Measurements from ENCODE around the gene LMNTD2.

Gene LMNTD2

DNA sequence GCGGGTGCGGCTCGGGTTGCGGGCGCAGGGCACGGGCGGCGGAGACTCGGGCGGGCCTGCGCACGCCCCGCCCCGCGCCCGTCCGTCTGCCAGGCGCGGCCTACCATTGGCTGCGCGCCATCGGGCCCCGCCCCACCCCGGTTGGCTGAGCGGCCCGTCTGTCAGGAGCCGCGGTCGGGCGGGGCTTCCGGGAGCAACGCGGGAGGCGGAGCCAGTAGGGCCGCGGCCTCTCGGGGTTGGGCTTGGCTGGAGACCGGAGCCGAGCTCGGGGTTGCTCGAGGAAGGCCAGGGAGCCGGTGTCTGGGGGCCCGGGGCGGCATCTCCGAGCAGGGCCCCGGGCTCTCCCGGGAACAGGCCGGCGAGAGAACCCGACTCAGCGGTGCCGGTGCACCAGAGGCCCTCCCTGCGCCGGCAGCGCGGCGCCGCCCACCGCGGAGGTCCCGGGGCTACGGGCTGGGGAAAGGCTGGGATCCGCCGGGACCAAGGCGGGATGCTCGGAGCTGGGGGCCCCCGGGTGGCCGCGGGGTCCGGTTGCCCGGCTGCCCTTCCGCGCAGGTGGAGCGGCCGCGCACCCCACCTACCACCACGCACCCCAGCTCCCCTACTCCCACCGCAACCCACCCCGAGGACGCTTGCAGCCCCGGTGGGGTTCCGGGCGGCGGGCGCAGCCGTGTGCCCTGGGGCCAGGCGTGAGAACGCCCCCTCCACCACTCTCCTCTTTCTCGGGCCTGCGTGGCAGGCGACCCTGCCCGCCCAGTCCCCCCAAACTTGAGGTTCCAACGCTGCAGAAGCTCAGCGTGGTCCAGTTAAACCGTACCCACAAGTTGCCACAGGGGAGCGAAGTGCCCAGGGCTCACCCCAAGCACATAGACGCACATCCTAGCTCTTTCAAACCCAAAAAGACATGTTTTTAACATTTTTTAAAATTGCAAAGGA is 24.8 kb downstream of the LMNTD2 start, which contains the start of gene HRAS:
HRAS (minus strand) TSS at position 58 of the 936 bp plus-strand sequence.
- H3K4me3 ChIP-seq (ENCODE audit: low read depth, low read length), result peak within 1 kb of the TSS; percentile 67

DNA sequence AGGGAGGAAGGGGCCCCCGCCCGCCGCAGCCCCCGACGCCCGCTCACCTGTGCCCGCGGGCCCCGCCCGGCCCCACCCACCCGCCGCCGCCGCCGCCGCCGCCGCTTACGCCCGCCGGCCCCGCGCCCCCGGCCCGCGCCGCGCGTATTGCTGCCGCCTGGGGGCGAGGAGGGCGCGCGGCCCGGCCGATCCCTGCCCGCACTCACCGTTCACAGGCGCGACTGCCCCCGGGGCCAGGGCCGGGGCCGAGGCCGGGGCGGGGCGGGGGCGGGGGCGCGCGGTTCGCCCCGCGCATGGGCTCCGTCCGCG is 25.4 kb downstream of the LMNTD2 start:
- peak overlapping the region; percentile 67 for H3K4me3 ChIP-seq (ENCODE audit: low read depth, low read length)

DNA sequence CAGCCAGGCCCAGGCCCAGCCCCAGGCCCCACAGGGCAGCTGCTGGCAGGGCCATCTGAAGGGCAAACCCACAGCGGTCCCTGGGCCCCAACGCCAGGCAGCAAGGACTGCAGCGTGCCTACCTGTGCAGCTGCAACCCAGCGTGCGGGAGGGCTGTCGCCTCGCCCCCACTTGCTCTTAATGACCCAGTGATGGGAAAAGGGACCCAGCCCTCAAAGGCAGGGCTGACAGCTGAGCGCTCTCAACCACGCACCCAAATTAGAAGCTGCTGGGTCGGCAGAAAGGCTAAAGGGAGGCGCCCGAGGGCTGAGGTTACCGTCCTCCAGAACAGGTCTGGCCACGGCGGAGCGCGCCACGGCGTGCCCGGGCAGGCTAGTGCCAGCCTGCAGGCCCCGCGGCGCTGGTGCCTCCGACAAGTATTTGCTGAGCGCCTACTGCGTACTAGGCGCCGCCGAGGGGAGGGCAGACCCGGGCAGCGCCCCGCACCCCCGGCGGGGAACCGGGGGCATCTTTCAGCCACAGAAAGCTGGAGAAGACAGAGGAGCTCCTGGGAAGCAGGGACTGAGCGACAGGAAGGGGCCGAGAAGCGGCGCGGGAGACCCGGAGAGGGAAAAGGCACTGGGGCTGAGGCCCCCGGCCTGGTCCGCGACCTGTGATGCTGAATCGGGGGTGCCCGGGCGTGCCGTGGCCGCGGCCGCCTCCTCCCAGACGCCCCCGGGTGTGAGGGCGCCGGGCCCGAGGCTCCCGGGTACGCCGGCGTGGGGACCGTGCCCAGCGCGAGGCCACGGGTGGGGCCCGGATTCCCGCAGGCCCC is 25.9 kb downstream of the LMNTD2 start:
- H3K4me3 ChIP-seq (ENCODE audit: low read depth, low read length), result peak overlapping the region; percentile 67

DNA sequence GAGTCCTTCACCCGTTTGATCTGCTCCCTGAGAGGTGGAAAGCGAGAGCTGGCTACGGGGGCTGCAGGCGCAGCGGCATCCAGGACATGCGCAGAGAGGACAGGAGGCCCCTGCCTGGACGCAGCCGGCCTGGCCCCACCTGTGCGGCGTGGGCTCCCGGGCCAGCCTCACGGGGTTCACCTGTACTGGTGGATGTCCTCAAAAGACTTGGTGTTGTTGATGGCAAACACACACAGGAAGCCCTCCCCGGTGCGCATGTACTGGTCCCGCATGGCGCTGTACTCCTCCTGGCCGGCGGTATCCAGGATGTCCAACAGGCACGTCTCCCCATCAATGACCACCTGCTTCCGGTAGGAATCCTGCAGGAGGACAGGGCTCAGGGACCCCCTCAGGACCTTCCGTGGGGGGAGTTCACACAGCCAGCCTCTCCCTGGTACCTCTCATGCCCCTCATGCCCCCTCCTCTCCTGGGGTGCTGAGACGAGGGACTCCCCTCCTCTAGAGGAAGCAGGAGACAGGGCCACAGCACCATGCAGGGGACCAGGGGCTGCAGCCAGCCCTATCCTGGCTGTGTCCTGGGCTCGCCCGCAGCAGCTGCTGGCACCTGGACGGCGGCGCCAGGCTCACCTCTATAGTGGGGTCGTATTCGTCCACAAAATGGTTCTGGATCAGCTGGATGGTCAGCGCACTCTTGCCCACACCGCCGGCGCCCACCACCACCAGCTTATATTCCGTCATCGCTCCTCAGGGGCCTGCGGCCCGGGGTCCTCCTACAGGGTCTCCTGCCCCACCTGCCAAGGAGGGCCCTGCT is 26.7 kb downstream of the LMNTD2 start:
- no peak overlapping the region for H3K4me3 ChIP-seq (ENCODE audit: low read depth, low read length)

DNA sequence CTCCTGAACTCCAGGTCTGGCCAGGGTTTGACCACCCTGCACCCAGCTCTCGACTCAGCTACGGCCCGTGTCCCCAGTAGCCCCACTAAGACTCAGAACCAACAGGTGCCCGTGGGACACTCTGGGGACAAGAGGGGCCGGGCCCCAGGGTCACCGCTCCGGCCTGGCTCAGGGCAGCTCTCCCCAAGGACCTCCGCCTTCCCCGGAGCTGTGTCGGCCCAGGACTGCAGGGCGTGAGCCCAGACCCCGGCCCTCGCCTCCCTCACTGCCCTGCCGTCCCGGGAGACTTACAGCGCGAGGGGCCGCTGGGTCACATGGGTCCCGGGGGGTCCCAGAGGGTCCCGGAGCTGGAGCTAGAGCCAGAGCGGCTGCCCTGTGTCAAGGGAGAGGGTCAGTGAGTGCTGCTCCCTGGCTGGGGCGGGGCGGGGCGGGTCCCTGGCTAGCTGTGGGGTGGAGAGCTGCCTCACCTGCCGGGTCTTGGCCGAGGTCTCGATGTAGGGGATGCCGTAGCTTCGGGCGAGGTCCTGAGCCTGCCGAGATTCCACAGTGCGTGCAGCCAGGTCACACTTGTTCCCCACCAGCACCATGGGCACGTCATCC is 27.5 kb downstream of the LMNTD2 start:
- H3K4me3 ChIP-seq (ENCODE audit: low read depth, low read length), result no peak overlapping the region

DNA sequence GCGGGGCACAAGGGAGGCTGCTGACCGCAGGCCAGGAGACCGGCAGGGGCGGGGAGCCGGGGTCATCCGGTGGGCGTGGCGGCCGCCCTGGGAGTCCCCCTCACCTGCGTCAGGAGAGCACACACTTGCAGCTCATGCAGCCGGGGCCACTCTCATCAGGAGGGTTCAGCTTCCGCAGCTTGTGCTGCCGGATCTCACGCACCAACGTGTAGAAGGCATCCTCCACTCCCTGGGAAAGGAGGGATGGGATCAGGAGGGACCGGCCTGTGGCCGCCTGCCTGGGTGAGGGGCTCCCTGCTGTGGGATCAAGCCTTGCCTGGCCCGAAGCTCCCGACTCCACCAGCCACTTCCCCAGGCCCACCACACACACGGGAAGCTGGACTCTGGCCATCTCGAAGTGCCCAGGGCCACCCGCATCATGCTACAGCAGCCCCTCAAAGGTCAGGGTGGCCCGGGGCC is 28.0 kb downstream of the LMNTD2 start:
- H3K4me3 ChIP-seq (ENCODE audit: low read depth, low read length), result no peak overlapping the region

DNA sequence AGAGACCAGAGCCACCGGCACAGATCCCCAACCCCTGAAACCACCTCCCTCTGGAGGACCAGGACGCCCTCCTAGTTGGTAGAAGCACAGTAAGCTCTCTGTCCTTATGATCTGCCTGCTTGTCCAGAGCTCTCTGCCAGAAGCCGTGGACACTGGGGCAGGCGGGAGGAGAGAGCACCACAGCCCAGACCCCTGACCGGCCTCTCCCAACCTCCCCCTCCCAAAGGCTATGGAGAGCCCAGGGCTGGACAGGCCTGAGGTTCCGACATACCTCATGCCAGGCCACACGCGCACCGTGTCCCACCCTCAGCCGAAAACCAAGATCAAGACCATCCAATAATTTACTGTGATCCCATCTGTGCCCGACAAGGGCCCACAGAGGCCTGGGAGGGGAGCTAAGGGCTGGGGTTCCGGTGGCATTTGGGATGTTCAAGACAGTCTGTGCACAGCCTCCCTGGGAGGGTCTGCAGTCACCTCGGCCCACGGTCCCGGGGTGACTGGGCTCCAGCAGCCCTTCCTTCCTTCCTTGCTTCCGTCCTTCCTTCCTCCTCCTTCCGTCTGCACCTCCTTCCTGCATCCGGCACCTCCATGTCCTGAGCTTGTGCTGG is 28.5 kb downstream of the LMNTD2 start:
- no peak overlapping the region for H3K4me3 ChIP-seq (ENCODE audit: low read depth, low read length)

DNA sequence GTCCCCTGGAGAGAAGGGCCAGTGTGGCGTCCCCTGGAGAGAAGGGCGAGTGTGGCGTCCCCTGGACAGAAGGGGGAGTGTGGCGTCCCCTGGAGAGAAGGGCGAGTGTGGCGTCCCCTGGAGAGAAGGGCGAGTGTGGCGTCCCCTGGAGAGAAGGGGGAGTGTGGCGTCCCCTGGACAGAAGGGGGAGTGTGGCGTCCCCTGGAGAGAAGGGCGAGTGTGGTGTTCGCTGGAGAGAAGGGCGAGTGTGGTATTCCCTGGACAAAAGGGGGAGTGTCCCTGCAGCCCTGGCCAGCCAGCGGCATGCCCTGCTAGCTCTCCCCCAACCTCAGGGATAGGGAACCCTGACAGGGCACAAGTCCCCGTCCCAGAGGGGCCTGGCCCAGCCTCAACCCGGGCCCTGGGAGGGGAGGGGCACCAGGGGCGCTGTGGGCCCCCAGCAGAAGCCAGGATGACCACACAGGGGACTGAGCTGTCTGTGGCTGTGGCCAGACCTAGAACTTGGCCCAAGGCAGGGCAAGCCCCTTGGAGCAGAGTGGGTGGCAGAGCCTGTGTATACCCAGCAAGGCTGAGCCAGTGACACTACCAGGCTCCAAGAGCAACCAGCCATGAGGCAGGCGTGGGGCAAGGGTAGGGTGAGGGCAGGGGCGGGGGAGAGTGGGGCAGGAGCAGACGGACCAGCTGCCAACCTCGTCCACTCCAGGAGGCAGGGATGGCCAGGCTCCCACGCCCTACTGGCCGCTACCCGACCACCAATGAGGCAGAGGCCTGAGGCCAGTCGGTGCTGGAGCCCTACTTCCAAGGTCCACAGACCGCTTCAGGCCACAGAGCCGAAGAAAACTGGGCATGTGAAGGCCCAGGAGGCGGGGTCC is 29.3 kb downstream of the LMNTD2 start:
- no peak overlapping the region for H3K4me3 ChIP-seq (ENCODE audit: low read depth, low read length)

DNA sequence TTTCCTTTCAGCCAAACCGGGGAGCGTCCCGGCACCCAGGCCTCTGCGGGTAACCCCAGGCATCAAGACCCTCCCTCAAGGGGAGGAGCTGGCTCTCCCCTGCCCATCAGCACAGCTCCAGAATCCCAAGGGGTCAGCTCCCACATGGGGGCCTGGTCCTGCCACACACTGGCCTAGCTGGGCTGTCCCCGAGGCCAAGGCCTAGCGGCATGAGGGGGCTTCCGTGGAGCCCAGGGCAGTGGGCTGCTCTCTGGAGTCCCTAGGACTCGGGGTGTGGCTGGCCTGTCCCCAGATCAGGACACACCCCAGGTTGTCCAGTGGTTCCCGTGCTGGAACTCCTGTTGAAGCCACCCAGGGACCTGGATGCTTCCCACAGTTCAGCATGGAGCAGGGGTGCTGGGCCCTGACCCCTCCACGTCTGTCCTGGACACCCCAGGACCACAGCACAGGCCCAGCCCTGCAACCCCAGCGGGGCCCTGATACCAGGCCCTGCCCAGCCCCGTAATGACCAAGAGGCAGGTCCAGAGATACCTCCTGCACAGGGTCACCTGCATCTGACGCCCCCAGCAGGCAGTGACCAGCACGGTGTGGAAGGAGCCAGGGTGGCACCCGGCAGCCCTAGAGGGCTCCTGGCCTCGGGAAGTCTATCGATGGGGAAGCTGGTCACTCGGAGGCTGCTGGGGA is 30.7 kb downstream of the LMNTD2 start:
- no peak overlapping the region for H3K4me3 ChIP-seq (ENCODE audit: low read depth, low read length)

DNA sequence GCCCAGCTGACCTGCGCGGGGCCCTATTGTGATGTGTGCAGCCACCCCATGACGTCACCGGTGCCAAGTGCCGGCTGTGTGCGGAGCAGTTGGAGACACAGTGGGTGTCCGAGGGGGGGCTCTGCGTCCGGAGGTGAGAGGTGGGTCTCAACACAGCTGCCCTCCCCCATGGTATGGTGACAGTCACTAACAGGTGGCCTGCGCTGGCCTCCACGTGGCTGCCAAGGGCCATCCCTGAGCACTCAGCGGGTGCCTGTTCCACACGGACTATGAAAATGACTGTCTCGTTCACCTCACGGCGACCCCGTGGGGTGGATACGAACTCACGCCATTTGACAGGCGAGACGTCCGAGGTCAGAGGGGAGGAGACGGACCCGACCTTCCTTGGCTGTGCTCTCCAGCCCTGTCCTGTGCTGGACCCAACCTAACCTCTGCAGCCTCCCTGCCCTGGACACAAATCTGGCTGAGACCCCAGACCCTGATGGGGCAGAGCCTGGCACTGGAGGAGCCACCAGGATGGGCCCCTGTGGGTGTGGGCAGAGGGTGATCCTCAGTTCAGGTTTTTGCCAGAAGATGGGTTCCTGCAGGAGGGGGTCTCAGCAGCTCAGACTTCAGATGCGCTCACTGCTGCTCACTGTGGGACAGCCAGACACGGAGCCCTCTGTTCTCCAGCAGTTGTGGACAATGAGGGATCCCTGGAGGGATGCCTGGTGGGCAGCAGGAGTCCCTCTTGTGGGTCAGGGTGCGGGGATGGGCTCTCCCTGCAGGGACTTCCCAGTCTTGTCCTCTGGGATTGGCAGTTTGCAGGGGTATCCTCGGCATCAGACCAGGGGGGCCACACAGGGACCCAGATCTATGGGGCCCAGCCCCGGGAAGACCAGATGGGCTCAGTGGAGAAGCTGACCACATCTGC is 31.5 kb downstream of the LMNTD2 start:
- H3K4me3 ChIP-seq (ENCODE audit: low read depth, low read length), result no peak overlapping the region

DNA sequence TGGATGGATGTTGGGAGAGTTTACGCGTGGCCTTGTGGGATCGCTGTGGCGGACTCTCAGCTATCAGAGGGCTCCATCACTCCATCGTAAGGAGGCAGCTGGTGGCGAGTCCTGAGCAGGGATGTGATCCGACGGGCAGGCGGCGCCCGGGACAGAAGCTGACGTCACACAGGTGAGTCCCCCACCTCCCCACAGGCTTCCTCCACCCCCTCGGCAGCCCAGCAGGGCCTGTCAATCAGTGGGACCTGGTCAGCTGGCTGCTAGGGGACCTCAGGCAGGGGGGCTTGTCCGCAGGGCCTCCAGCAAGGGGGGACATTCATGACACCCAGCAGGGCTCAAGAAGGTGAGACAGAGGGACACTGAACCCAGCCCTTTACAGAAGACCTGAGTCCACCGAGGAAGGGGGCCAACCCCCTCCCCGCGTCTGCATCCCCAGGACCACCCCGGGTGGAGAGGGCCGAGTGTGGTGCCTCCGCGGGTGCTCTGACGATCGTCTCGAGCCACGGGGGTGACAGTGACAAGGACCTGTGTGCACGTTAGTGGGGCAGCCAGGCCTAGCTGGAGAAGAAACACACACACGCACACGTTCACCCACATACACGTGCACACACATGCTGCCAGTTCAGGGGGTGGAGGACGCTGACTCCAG is 32.2 kb downstream of the LMNTD2 start:
- H3K4me3 ChIP-seq (ENCODE audit: low read depth, low read length), result no peak overlapping the region

DNA sequence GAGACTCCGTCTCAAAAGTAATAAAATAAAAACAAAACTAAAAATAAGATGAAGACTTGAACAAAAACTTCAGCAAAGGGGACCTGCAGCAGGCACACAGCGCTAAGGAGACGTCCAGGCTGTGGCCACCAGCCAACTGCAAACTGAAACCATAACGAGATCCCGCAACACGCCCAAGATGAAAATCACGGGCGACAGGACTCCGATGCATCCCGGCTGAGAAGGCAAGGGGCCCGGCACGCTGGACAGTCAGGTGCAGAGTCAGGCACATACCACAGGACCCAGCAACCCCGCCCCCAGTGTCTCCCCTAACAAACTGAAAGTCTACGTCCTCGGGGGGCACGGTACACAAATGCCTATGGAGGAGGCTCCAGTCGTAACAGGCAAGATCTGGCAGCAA is 34.3 kb downstream of the LMNTD2 start:
- no peak overlapping the region for H3K4me3 ChIP-seq (ENCODE audit: low read depth, low read length)

DNA sequence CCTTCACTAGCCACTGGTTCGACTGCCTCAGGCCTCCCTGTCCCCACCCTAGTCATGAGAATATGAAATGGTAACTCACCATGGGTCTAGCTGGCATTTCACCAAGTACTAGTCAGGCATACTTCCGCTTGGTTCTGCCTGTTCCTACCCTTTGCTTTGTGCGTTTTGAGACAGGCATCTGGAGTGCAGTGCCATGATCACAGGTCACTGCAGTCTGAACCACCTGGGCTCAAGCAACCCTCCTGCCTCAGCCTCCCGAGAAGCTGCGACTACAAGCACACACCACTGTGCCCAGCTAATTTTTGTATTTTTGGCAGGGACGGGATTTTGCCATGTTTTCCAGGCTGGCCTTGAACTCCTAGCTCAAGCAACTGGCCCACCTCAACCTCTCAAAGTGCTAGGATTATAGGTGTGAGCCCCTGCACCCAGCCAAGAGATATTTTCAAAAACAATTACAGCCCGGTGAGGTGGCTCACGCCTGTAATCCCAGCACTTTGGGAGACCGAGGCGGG is 39.3 kb downstream of the LMNTD2 start:
- no peak overlapping the region for H3K4me3 ChIP-seq (ENCODE audit: low read depth, low read length)

DNA sequence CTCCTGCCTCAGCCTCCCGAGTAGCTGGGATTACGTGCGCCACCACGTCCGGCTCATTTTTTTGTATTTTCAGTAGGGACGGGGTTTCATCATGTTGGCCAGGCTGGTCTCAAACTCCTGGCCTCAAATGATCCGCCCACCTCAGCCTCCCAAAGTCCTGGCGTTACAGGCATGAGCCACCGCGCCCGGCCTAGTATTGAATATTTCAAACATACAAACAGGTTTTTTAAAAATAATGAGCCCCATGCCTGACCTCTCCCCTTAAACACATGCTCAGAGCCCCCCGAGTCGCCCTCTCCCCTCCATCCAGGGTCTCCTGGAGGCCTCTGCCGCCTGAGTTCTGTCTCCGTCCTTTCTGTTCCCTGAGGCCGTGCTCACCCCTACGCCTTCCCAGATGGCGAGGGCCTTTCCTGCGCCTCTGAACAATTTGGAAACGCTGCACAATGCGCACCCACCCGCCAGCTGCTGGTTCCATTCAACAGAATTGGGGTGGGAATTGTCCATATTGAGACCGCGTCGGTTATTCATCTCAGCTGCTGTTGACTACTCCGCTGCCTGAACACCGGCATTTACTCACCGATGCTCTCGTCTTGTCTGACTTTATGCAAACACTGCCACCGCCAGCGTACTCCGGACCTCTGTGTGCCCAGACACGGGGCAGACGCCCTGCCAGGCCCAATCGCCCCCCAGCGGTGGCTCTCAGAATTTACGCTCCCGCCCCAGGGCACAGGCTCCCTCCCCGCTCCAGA is 39.9 kb downstream of the LMNTD2 start:
- H3K4me3 ChIP-seq (ENCODE audit: low read depth, low read length), result no peak overlapping the region

DNA sequence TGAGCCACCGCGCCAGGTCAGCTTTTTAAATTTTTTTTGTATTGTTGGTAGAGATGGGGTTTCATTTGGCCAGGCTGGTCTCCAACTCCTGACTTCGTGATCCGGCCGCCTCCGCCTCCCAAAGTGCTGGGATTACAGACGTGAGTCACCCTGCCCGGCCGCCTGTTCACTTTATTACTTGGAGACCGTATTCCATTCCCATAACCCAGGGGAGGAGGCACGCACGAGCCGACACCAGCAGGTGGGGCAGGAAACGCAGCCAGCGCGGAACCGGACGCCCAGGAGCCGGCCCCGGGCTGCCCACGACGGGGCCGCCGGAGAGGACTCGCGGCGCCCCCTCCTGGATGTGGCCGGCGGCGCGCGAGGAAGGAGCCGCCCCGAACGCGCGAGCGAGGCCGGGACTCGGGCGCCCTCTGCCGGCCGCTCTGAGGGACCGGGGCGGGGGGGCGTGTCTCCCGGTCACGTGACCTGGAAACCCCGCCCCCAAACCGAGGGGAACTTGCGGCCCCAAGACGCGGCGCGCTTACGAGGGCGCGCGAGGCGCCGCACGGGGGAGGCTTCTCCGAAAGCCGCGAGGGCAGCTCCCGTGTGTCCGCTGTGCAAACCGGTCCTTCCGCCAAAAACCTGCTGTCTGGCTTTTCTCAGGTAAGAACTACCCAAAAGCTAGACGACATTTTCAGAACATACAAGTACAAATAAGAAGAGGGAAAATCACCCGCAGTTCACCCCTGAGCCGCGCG is 41.9 kb downstream of the LMNTD2 start:
- H3K4me3 ChIP-seq (ENCODE audit: low read depth, low read length), result no peak overlapping the region

Data from iPS-11a (cell line).